ENCODE data around the gene KCNJ10. TPM values are rescaled to one million over a fixed set of nuclear protein-coding genes. Genes with fewer than 3 reads are reported as not detected.

KCNJ10 gene
- total and polyA plus RNA-seq, 2 donors (not counting 3 experiments of a cell fraction or from before 2014, with no cell fraction given), result not detected

DNA sequence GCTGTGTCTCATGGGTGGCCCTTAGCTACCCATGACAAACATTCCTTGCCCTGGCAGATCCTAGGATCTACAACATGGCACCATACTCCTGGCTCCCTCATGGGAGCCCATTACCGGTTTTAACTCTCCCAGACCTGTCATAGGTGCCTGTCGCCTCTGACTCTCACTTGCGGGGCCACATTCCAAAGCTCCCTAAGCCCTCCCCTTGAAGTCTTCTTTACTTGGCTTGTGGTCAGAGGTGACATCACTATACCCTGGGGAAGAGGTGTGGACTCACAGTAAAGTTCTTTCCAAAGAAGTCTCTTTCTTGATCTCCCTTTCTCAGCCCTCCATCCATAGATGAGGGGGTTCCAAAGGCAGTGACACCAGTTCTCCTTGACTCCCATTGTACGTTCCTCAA, 110.5 kb downstream of the KCNJ10 start:
- no peak for TF ChIP-seq FOS (IDR thresholded peaks at IDR 0.05; ENCODE audit: borderline replicate concordance, insufficient read depth, low read length)
- no peak for TF ChIP-seq POLR2A (IDR thresholded peaks at IDR 0.05; ENCODE audit: low read depth, low read length)
- TF ChIP-seq MYC (IDR thresholded peaks at IDR 0.05; ENCODE audit: low read depth, low read length), result no peak
- TF ChIP-seq, protein P1, sequence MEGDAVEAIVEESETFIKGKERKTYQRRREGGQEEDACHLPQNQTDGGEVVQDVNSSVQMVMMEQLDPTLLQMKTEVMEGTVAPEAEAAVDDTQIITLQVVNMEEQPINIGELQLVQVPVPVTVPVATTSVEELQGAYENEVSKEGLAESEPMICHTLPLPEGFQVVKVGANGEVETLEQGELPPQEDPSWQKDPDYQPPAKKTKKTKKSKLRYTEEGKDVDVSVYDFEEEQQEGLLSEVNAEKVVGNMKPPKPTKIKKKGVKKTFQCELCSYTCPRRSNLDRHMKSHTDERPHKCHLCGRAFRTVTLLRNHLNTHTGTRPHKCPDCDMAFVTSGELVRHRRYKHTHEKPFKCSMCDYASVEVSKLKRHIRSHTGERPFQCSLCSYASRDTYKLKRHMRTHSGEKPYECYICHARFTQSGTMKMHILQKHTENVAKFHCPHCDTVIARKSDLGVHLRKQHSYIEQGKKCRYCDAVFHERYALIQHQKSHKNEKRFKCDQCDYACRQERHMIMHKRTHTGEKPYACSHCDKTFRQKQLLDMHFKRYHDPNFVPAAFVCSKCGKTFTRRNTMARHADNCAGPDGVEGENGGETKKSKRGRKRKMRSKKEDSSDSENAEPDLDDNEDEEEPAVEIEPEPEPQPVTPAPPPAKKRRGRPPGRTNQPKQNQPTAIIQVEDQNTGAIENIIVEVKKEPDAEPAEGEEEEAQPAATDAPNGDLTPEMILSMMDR (IDR thresholded peaks at IDR 0.05; ENCODE audit: extremely low read depth in 1 of 2, insufficient read depth in 1 of 2, low read depth in 1 of 2, low read length in 2 of 2), result no peak
- TF ChIP-seq JUN (IDR thresholded peaks at IDR 0.05; ENCODE audit: borderline replicate concordance, insufficient read depth, insufficient read length, low read depth), result no peak
- TF ChIP-seq GATA2 (IDR thresholded peaks at IDR 0.05; ENCODE audit: insufficient read depth, insufficient read length, low read depth, low read length), result no peak
- TF ChIP-seq POLR2AphosphoS5 (IDR thresholded peaks at IDR 0.05; ENCODE audit: insufficient read depth, low read depth, low read length), result no peak
- no peak for TF ChIP-seq MAX (IDR thresholded peaks at IDR 0.05; ENCODE audit: insufficient read depth, insufficient read length)
- TF ChIP-seq EZH2 (IDR thresholded peaks at IDR 0.05; ENCODE audit: borderline replicate concordance, low read depth, low read length, severe bottlenecking), result no peak
- Histone ChIP-seq H3K27ac (ENCODE audit: insufficient read depth, low read depth, low read length) (no peak overlapping the region), H3K9me3 (replicated peaks; ENCODE audit: control insufficient read depth, insufficient read depth, low read length) (no peaks in the 10 kb centered on the region), H3K9me1 (replicated peaks; ENCODE audit: control insufficient read depth, extremely low read depth, insufficient read depth, low read length) (no peaks in the 10 kb centered on the region), H2AFZ (ENCODE audit: low read depth, low read length) (no peak overlapping the region), H3K4me3 (replicated peaks in 1 of 3; ENCODE audit: insufficient read depth in 1 of 3, low read depth in 1 of 3, low read length in 3 of 3) (no peak overlapping the region), H3K79me2 (ENCODE audit: control insufficient read depth, insufficient read depth, low read length) (no peaks in the 10 kb centered on the region), H3K36me3 (ENCODE audit: control insufficient read depth in 2 of 2, extremely low read depth in 1 of 2, insufficient read depth in 2 of 2, low read length in 2 of 2) (no peaks in the 10 kb centered on the region), H3K9ac (replicated peaks; ENCODE audit: extremely low read depth, insufficient read depth, low read length) (no peak overlapping the region), H3K4me1 (ENCODE audit: control insufficient read depth, extremely low read depth, insufficient read depth, low read length) (no peaks in the 10 kb centered on the region), H3K27me3 (ENCODE audit: control insufficient read depth in 2 of 2, insufficient read depth in 2 of 2, low read length in 2 of 2) (peaks cover 3 to 8% of the 10 kb centered on the region in 2 experiments), H3K4me2 (ENCODE audit: insufficient read depth, low read length) (no peak overlapping the region), H4K20me1 (replicated peaks; ENCODE audit: control insufficient read depth, extremely low read depth, insufficient read depth, low read length) (no peaks in the 10 kb centered on the region)
- FAIRE-seq (no peak), DNase-seq (ENCODE audit: low read depth, low spot score) (no peak)
- intact Hi-C loops (cut with micrococcal nuclease) (no loop called here), dilution Hi-C loops (cut with MboI; ENCODE audit: extremely low pct_ligation_motif_present, low sequenced_read_pairs) (no loop called here)
- POLR2A ChIA-PET, result no interaction called here
- no TSS peak for BruUV-seq (replicated peaks)
- CTCF ChIA-PET, result no interaction called here

All from endothelial cell of umbilical vein (primary cell).